Activated CD8-positive, alpha-beta memory T cell treated with anti-CD3 and anti-CD28 coated beads for 36 hours (primary cell): ENCODE results near the gene NFAM1. TPM values are rescaled to one million over a fixed set of nuclear protein-coding genes. Genes with fewer than 3 reads are reported as not detected.

ENCODE experiments used
- CTCF ChIA-PET: fragments of 350-600 bp; sonication (Branson Sonifier 250); formaldehyde crosslinking; loops from one replicate; lab custom pipeline; 2021; ENCODE audit warnings: antibody characterized with exemption; lab: Charles Lee
- POLR2A ChIA-PET: fragments of 350-600 bp; sonication (Branson Sonifier 250); formaldehyde crosslinking; loops from one replicate; lab custom pipeline; 2021; ENCODE audit warnings: antibody characterized with exemption; lab: Charles Lee
- total RNA-seq, 2 experiments: library from RNA; stranded (reverse); gene quantifications; one replicate each; pipeline ENCODE4 v1.2.3, GENCODE V29; 2021

Gene NFAM1
- total RNA-seq, 2 experiments from 2014 or later: 0.10 to 0.13 TPM

DNA sequence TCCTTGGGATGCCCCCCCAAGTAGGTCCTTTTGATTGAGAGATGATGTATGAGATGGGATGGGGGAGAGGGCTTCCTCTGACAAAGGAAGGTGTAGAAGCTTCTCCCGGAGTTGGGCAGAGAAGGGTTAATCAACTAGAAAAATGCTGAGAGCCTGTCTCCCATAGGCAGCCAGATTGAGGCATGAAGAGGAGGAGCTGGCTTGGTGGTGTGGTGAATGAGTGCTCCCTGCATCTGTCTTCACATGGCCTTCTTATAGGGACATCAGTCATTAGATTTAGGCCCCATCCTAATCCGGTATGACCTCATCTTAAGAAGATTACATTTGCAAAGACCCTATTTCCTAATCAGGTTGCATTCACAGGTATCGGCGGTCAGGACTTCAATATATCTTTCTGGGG lies 61.1 kb downstream of the NFAM1 start:
- CTCF ChIA-PET: no interaction called here
- POLR2A ChIA-PET: no interaction called here

DNA sequence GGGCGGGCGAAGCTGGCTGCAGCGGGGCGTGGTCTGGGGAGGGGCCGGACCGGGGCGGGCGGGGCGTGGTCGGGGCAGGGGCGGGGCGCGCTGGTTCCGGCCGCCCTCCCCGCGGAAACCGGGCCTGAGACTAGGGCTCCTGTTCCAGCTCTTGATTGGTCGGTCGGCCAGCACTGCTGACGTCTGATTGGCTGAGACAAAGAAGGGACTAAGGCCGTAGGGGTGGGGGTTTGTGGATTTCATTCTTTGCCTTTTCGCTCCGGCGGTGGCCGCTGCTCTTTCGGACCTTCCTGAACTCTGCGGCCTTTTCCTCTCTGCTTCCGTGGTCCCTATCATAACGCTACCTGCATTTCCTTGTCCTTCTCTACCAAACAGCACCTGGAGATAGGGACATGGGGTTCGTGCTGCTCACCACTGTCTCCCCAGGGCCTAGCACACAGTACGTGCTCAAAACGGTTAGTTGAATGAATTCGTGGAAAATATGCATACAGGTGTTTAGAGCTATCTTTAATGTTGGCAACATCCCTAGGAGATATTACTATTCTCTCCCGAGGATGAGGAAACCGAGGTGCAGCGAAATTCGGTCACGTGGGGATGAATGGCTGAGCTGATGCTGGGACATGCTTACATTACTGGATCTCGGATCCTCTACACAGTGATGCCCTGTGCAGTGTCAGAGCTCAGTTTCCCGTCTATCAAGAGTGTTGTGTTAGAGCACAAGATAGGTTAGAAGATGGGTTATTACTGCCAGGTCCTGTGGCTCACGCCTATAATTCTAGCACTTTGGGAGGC lies 62.8 kb downstream of the NFAM1 start:
- ChIA-PET POLR2A (interaction anchor here (0.7 to 0.8 kb wide), 2 partner anchors 23 to 162 kb away, joined by 3 read pairs; no protein-coding TSS in a partner anchor), CTCF (interaction anchor here (0.8 to 1.2 kb wide), 2 partner anchors 11 to 24 kb away, joined by 3 read pairs; no protein-coding TSS in a partner anchor)

- ChIA-PET POLR2A (no interaction called here), CTCF (interaction anchor here (1.2 kb wide), 1 partner anchor 23 kb away, joined by 3 read pairs; no protein-coding TSS in a partner anchor)
These were observed 63.6 kb downstream of the NFAM1 start for GRCh38 chr22:42368379-42369249.

GRCh38 chr22:42367980-42368378 lies 64.2 kb downstream of the NFAM1 start:
- ChIA-PET CTCF (no interaction called here), POLR2A (no interaction called here)

DNA sequence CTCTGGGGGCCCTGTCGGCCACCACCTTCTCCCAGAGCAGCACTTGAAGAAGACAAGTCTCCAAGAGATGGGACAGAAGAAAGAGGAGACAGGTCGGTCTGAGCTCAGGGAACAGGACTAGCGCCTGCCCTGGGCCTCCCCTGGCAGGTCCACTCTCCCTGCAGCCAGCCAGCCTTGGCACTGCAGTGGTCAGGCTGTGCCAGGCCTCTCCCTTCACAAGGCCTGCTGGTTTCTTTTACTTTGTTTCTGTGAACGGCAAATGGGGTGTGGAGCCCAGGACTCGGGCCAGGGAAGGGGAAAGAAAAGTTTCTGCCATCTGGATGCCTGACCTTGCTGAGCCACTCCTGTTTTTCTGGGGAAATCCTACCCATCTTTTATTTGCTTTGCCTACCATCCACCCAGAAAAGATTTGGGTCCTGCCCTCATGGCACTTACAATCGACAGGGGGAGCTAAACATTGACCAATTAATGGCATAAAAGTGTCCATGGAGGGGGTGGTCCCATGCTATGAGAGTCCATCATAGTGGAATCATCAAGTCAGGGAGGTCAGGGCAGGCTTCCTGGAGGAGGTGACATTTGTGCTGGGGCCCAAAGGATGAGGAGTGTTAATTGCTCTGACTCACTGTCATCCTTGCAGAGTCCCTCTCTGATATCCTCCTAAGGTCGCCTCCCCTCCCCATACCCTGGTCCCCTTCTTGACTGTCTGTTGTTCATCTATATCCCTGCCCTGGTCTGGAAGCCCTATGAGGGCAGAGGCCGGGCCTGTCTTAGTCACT lies 65.2 kb downstream of the NFAM1 start:
- CTCF ChIA-PET: no interaction called here
- POLR2A ChIA-PET: interaction anchor here (0.5 kb wide), 1 partner anchor 116 kb away, joined by 7 read pairs; no protein-coding TSS in a partner anchor

GRCh38 chr22:42365942-42366695 lies 66.1 kb downstream of the NFAM1 start:
- POLR2A ChIA-PET: interaction anchor here (0.7 kb wide), 1 partner anchor 301 kb away, joined by 14 read pairs; no protein-coding TSS in a partner anchor
- CTCF ChIA-PET: no interaction called here

DNA sequence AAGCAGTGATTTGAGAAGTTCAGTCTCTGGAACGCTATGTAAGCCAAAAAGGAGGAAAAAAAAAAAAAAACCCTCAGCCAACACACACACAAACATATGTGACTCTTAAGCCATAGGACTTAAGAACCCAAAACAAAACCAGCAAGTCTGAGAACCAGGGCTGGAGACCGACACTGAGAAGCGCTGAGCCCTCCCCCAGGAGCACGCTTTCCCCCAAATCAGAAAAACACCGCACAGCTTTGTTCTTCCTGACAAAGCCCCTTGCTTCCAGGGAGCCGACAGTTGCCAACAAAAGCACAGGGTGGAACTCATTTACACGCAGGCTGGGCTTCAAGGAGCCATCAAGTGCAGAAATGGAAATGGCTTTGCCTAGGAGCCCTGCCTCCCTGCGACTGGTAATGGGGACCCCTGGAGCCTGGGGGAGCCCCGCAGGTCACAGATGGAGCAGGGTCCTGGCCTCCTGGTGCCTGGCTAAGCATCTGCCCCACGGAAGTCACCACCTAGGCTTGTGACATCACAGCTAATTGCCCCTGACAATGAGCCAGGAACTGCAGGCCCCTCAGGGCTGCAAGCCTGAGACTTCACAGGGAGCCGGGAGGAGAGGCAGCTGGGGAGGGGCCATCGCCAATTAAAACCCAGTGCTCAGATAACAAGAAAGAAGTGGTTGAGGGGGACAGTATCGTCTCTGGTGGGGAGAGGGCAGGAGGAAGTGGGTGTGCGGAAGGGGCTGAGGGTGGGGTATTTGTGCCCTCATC lies 66.9 kb downstream of the NFAM1 start:
- ChIA-PET CTCF (interaction anchor here (0.6 kb wide), 1 partner anchor 10 kb away, joined by 3 read pairs; no protein-coding TSS in a partner anchor), POLR2A (no interaction called here)

GRCh38 chr22:42364604-42365110 lies 67.5 kb downstream of the NFAM1 start:
- CTCF ChIA-PET: interaction anchor here (0.6 kb wide), 1 partner anchor 10 kb away, joined by 3 read pairs; no protein-coding TSS in a partner anchor
- POLR2A ChIA-PET: no interaction called here

GRCh38 chr22:42363892-42364291 lies 68.3 kb downstream of the NFAM1 start:
- CTCF ChIA-PET: no interaction called here
- POLR2A ChIA-PET: no interaction called here

DNA sequence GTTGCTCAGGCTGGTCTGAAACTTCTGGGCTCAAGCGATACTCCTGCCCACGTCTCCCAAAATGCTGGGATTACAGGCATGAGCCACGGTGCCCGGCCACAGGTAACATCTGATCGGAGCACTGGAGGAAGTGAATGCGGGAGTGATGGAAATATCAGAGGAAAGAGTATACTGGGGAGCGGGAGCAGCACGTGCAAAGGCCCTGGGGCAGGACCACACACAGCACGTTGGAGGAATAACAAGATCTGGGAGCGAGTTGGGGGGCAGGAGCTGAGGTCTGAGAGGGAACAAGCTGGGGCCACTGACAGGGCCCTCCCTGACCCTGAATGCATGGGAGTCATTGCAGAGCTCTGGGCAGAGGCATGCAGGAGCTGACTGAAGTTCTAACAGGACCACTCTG lies 70.7 kb downstream of the NFAM1 start:
- POLR2A ChIA-PET: no interaction called here
- CTCF ChIA-PET: no interaction called here

DNA sequence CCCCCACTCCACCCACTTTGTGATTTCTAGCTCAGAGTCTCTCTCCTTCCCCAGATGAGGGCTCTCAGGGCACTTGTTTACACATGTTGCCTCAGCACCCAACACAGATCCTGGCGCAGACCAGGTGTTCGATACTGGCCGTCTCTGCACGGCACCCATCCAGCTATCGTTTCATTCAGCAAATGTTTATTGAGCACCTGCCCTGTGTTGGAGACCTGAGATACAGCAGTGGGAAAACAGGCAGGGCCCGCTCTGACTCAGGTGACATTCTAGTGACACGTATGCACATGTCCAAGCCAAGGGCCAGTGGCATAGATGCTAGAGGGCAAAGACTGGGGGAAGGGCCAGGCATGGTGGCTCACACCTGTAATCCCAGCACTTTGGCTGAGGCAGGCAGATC lies 71.9 kb downstream of the NFAM1 start:
- CTCF ChIA-PET: no interaction called here

DNA sequence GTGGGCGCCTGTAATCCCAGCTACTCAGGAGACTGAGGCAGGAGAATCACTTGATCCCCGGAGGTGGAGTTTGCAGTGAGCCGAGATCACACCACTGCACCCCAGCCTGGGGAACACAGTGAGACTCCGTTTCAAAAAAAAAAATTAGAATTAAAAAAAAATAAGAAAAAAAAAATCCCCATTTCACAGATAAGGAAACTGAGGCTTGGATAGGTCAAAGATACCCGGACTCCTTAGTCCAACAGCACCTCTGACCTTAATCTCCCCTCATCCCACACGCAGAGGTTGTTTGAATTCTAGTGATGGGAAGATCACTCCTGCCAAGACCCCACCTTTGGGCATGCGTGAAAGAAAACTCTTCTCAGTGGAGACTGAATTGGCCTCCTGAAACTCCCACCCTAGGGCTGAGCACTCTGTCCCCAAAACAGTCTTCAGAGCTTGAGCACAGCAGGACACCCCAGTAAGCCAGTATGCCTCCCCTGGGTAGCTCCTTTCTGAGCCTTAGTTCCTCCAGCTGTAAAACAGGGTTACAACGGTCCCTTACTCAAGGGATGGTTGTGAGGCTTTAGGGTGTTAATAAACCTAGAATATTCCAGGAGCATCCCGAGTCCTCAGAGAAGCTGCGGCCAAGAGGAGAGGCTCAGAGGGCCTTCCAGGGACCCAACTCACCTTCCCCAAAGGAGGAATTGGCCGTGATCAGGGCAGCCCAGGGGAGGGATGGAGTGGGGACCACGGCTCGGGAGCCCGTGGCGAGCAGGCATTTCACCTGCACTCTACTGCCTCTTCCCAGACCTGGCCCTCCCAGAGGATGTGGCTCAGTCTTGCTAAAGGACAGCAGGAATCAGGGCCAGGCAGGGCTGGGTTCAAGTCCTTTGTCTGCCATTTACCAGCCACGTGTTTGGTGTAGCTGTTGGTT lies 73.3 kb downstream of the NFAM1 start:
- POLR2A ChIA-PET: no interaction called here
- CTCF ChIA-PET: interaction anchor here (1.1 kb wide), 1 partner anchor 11 kb away, joined by 3 read pairs; no protein-coding TSS in a partner anchor

More for the DNA sequence above, 71.9 kb downstream of the NFAM1 start:
- POLR2A ChIA-PET: no interaction called here

DNA sequence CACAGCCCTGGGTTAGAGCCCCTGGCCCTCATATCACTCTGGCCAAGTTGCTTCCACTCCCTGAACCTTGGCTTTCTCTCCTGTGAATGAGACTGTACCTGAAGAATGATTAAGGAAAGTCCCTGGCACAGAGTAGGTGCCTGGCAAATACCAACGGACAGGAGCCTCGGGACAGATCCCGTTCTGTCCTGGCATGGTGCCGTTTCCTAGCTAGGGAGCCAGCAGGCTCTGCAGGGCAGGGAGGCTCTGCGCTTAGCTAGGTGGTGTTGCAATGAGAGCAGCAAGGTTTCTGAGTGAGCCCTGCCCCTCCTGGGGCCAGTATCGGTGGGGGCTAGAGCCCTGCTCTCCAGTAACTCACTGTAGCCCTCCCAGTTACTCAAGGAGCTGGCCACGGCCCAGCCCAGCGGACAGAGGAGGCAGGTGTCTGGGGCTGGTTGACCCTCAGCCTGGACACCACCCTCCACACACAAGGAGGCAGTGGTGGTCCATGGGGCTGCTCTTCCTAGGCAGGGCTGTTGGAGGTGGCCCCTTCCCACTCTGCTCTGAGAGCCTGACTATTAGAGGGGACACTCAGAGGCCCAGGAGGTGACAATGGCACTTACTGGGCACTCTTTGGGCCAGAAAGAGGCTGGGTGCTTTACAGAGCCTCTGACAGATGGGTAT lies 74.4 kb downstream of the NFAM1 start:
- POLR2A ChIA-PET: no interaction called here
- CTCF ChIA-PET: no interaction called here

GRCh38 chr22:42357221-42357620 lies 75.0 kb downstream of the NFAM1 start:
- CTCF ChIA-PET: no interaction called here

GRCh38 chr22:42356533-42356932 lies 75.7 kb downstream of the NFAM1 start:
- ChIA-PET POLR2A (no interaction called here), CTCF (no interaction called here)

More at GRCh38 chr22:42357221-42357620, 75.0 kb downstream of the NFAM1 start:
- POLR2A ChIA-PET: no interaction called here
